Left ventricle myocardium inferior (tissue), 1 donor: ENCODE results near the gene KRT82. TPM values are rescaled to one million over a fixed set of nuclear protein-coding genes. Genes with fewer than 3 reads are reported as not detected.

ENCODE experiments used
- DNase-seq: peaks from one replicate; pipeline ENCODE4 v3.0.0-alpha.2; 2020
- H3K27ac ChIP-seq: fragments of 200-600 bp; replicated peaks from 2 replicates; pipeline ENCODE4 v1.8.0; 2021
- H3K27me3 ChIP-seq: fragments of 200-600 bp; 2 replicates; pipeline ENCODE4 v1.8.0; 2021; ENCODE audit warnings: low read depth
- H3K36me3 ChIP-seq: fragments of 200-600 bp; 2 replicates; pipeline ENCODE4 v1.8.0; 2021
- H3K4me1 ChIP-seq: fragments of 200-600 bp; 2 replicates; pipeline ENCODE4 v1.8.0; 2021
- H3K4me3 ChIP-seq: fragments of 200-600 bp; 2 replicates; pipeline ENCODE4 v1.8.0; 2021; ENCODE audit warnings: mild to moderate bottlenecking, moderate library complexity
- H3K9me3 ChIP-seq: fragments of 200-600 bp; replicated peaks from 2 replicates; pipeline ENCODE4 v1.8.0; 2021
- intact Hi-C: fragments of 100-400 bp; cut with micrococcal nuclease; formaldehyde crosslinking; loops from one replicate; pipeline ENCODE4 v1.11.0; 2022
- total RNA-seq: library from RNA; stranded (reverse); fragmentation: NEBNext Ultra II Directional; extraction: Animal tissue kit (Norgen Biotek cat#: 25700); gene quantifications from one replicate; pipeline ENCODE4 v1.2.1, GENCODE V29; 2021
- TF ChIP-seq, protein P1 (sequence below): fragments of 200-600 bp; IDR thresholded peaks from 2 replicates; pipeline ENCODE4 v1.8.0; 2021; ENCODE audit warnings: antibody characterized with exemption, mild to moderate bottlenecking, borderline replicate concordance
- donor health status: DM: no; HTN: yes; CAD: no; lungs with severe emphysema.

KRT82 gene
- total RNA-seq, 1 donor from 2014 or later = not detected

DNA sequence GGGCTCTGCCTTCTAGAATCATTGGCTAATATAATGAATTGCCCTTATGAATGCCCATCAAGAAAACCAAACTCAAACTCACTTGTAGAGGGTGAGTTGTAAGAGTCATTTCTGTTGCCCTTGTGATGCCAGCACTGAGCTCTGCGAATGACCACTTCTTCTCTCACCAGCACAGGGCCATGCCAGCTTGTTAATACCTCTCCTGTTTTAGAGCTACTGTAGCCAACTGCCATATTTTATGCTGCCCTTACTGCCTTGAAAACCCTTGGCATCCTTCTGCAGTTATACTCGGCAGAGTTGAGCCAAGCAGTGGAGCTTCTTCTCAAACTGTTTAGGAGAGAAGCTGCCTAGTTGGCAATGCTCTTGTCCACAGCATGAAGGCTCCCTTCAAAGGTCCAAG lies 19.9 kb upstream of the KRT82 start:
- Histone ChIP-seq H3K27me3 (peaks cover 60% of the 10 kb centered on the region), H3K4me1 (no peaks in the 10 kb centered on the region), H3K27ac (no peak overlapping the region), H3K36me3 (no peaks in the 10 kb centered on the region), H3K4me3 (no peak overlapping the region), H3K9me3 (no peaks in the 10 kb centered on the region)
- DNase-seq = no peak
- TF ChIP-seq, protein P1, sequence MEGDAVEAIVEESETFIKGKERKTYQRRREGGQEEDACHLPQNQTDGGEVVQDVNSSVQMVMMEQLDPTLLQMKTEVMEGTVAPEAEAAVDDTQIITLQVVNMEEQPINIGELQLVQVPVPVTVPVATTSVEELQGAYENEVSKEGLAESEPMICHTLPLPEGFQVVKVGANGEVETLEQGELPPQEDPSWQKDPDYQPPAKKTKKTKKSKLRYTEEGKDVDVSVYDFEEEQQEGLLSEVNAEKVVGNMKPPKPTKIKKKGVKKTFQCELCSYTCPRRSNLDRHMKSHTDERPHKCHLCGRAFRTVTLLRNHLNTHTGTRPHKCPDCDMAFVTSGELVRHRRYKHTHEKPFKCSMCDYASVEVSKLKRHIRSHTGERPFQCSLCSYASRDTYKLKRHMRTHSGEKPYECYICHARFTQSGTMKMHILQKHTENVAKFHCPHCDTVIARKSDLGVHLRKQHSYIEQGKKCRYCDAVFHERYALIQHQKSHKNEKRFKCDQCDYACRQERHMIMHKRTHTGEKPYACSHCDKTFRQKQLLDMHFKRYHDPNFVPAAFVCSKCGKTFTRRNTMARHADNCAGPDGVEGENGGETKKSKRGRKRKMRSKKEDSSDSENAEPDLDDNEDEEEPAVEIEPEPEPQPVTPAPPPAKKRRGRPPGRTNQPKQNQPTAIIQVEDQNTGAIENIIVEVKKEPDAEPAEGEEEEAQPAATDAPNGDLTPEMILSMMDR = no peak
- intact Hi-C loops = no loop called here

DNA sequence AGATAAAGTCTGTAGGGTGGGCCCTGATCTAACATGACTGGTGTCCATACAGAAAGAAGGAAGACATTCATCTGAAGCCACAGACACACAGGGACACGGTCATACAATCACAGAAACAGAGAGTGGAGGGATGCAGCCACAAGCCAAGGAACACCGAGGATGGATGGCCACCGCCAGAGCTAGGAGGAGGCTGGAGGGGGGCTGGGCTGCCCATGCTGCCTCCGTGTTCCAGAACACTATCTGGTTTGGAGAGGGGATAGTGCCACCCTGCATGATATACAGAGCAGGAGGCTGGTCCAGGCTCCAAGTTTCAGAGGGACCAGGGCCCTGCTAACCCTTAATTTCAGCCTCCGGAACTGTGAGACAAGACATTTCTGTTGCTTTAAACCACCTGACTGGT lies 19.3 kb upstream of the KRT82 start:
- TF ChIP-seq, protein P1 = no peak
- no peaks in the 10 kb centered on the region for H3K9me3 ChIP-seq
- H3K4me3 ChIP-seq = no peak overlapping the region
- H3K36me3 ChIP-seq = no peaks in the 10 kb centered on the region
- H3K27me3 ChIP-seq = peaks cover 56% of the 10 kb centered on the region
- intact Hi-C loops = no loop called here
- DNase-seq = no peak
- H3K4me1 ChIP-seq = no peaks in the 10 kb centered on the region
- no peak overlapping the region for H3K27ac ChIP-seq

DNA sequence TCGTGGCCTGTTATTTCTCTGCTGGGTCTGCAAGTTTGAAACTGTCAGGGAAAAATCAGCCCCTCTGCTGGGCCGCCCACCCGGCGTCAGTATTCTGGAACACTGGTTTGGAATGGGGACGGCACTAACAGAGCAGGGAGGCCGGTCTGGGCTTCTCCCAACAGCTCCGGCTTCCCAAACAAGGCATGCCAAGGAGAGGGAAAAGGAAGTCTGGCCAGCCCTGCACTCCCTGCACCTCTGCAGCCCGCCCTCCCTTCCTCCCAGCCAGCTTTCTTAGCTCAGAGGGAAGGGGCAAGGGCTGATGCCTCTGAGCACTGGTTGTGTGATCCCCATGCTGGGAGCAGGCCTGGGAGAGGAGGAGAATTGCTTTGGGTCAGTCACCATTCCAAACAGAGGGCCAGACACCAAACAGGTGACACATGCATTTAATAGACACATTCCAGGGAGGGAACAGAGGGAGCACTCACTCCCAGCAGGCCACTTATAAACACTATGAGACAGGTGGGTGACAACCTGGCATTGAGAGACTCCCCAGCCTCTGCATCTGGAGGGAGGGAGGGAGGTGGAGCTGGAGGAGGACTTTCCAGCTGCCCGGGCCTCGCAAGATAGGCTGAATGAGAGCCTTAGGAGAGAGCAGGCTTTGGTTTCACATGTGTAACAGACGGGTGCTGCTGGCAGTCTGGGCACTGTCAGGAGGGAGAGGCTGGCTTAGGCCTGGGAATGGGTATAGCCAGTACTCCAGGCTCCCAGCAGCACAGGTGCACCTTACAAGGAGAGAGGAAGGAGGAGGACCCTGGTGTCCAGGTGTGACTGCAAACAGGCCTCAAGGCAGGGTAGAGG lies 17.7 kb upstream of the KRT82 start:
- H3K4me1 ChIP-seq = no peaks in the 10 kb centered on the region
- no peaks in the 10 kb centered on the region for H3K36me3 ChIP-seq
- intact Hi-C loops = no loop called here
- no peak overlapping the region for H3K27ac ChIP-seq
- TF ChIP-seq, protein P1 = no peak
- DNase-seq = no peak
- H3K9me3 ChIP-seq = no peaks in the 10 kb centered on the region
- H3K27me3 ChIP-seq = peaks cover 50% of the 10 kb centered on the region
- H3K4me3 ChIP-seq = no peak overlapping the region

DNA sequence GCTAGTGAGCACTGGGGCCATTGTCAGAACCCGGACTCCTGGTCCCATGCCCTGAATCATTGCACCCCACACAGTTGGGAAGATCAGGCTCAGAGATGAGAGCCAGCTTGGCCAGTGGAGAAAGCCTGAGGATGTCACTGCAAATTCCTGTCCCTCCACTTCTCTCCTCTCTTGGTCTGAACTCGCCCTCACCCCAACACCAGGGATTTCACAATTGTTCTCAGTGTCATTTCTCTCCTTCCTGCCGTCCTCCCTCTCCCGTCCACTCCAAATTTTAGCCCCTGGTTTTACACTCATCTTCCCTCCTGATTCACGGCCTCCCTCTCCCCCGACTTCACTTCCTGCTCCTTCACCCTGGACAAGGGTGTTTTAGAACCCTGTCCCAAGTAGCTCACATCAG lies 16.9 kb upstream of the KRT82 start:
- no peak overlapping the region for H3K4me3 ChIP-seq
- TF ChIP-seq, protein P1 = no peak
- no peaks in the 10 kb centered on the region for H3K9me3 ChIP-seq
- H3K4me1 ChIP-seq = no peaks in the 10 kb centered on the region
- peaks cover 43% of the 10 kb centered on the region for H3K27me3 ChIP-seq
- no peak overlapping the region for H3K27ac ChIP-seq
- no peaks in the 10 kb centered on the region for H3K36me3 ChIP-seq
- intact Hi-C loops = no loop called here
- no peak for DNase-seq

DNA sequence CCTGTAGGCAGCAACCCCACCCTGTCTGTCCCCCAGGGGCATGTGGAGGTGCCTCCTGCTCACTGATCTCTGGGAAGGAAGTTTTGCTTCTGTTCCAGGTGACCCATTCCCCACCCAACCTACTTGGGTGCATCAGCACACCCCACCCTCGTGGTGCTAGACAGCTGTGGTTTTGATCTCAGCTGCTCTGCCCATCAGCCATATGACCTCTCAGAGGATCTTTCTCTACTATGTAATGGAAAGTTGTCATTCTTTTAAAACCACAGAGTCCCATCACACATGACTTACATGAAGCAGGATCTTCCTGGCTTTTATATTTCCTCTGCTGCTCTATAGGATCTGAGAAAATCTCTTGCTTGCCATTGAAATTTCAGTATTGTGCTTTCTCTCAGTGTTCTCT lies 13.5 kb upstream of the KRT82 start:
- intact Hi-C loops = no loop called here
- H3K27me3 ChIP-seq = peaks cover 40% of the 10 kb centered on the region
- no peak for DNase-seq
- no peaks in the 10 kb centered on the region for H3K9me3 ChIP-seq
- peaks cover 14% of the 10 kb centered on the region for H3K4me1 ChIP-seq
- TF ChIP-seq, protein P1 = no peak
- no peak overlapping the region for H3K4me3 ChIP-seq
- no peak overlapping the region for H3K27ac ChIP-seq
- H3K36me3 ChIP-seq = no peaks in the 10 kb centered on the region
